Ovary (tissue), 1 donor: Measurements from ENCODE around the gene DDX20.

Source experiments
- EP300 ChIP-seq: sonication (generic); formaldehyde crosslinking; IDR thresholded peaks from one replicate; pipeline ENCODE4 v1.6.1; 2017; ENCODE audit warnings: antibody characterized with exemption
- POLR2A ChIP-seq: fragments of 450-650 bp; IDR thresholded peaks from one replicate; pipeline ENCODE4 v1.6.1; 2017; ENCODE audit warnings: antibody characterized with exemption, mild to moderate bottlenecking, moderate library complexity

DNA sequence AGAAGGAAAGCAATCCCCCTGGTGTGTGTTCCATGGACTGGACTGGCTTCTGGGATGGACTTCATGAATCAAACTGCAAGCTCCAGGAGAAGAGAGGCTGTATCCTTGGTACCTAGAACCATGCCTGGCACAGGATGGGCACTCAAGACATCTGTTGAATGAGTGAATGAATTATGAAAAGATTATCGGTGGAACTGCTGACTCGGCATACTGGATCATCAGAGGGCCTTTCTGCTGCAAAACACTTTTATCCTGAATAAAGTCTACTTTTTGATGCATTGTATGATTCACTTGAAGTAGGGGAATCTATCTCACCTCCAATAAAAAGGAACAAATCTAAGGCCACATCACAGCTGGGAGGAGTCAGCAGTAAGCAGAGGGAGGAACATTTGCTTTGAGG, 42.9 kb downstream of the DDX20 start:
- no peak for TF ChIP-seq POLR2A
- TF ChIP-seq EP300 = no peak
